ENCODE data around the gene TNFAIP8. TPM values are rescaled to one million over a fixed set of nuclear protein-coding genes. Genes with fewer than 3 reads are reported as not detected.

The TNFAIP8 gene
- total and polyA plus RNA-seq, 10 of the 15 experiments (the other 5 are each of a cell fraction or from before 2014, with no cell fraction given) = 124 to 324 (median 177) TPM

GRCh38 chr5:119383008-119383407 is 27.2 kb downstream of the TNFAIP8 start:
- ChIA-PET POLR2A (interaction anchor here (1.2 to 1.8 kb wide), 3 partner anchors 9 to 11 kb away, joined by 3 to 19 read pairs (median 5); no protein-coding TSS in a partner anchor), RAD21 (ENCODE audit: unreplicated experiment) (interaction anchor here (1.0 to 1.5 kb wide), 4 partner anchors 9 to 29 kb away, joined by 3 to 7 read pairs (median 3); no protein-coding TSS in a partner anchor), CTCF (interaction anchor here (1.0 to 1.7 kb wide), 4 partner anchors 9 to 29 kb away, joined by 3 to 10 read pairs (median 4); no protein-coding TSS in a partner anchor), SMC1A (ENCODE audit: uncharacterized antibody, unreplicated experiment) (interaction anchor here (1.1 to 4.1 kb wide), 7 partner anchors 9 to 45 kb away, joined by 3 to 22 read pairs (median 6); no protein-coding TSS in a partner anchor)
- peaks cover 11% of the 10 kb centered on the region; the same call in 1 of the 2 replicates for H4K20me1 ChIP-seq (ENCODE audit: control insufficient read depth, insufficient read depth)
- no peak for FAIRE-seq
- peak overlapping the region; percentile 13; the same call in 1 of the 2 replicates for H3K4me2 ChIP-seq (ENCODE audit: control insufficient read depth, insufficient read depth)
- no peak overlapping the region for H3K4me3 ChIP-seq
- no peak overlapping the region for H2AFZ ChIP-seq (ENCODE audit: control insufficient read depth, low read depth, low read length)
- no peak for DNase-seq (ENCODE audit: low read depth, low spot score)
- TF ChIP-seq BRCA1 (IDR thresholded peaks at IDR 0.05; ENCODE audit: low read depth, low read length) (no peak), RAD21 (IDR thresholded peaks at IDR 0.05; ENCODE audit: insufficient read depth, low read depth, low read length) (no peak), JUNB (IDR thresholded peaks at IDR 0.05) (no peak), SPI1 (IDR thresholded peaks at IDR 0.05; ENCODE audit: borderline replicate concordance, insufficient read depth, low read depth, low read length) (no peak), MYC (IDR thresholded peaks at IDR 0.05; ENCODE audit: insufficient read depth, insufficient read length, insufficient replicate concordance, low read length, severe bottlenecking) (no peak), CHD1 (IDR thresholded peaks at IDR 0.05; ENCODE audit: low read depth, low read length) (no peak), RBBP5 (conservative IDR thresholded peaks at IDR 0.05) (no peak), SIX5 (IDR thresholded peaks at IDR 0.05; ENCODE audit: low read depth, low read length, severe bottlenecking) (no peak), E2F4 (IDR thresholded peaks at IDR 0.05; ENCODE audit: low read depth, low read length) (no peak), HDAC6 (IDR thresholded peaks at IDR 0.05; ENCODE audit: unreplicated experiment) (no peak), WRNIP1 (IDR thresholded peaks at IDR 0.05; ENCODE audit: borderline replicate concordance, low read depth, low read length) (no peak), PML (IDR thresholded peaks at IDR 0.05; ENCODE audit: low read length) (no peak), TAF1 (IDR thresholded peaks at IDR 0.05; ENCODE audit: borderline replicate concordance, low read depth, low read length) (no peak), NFXL1 (IDR thresholded peaks at IDR 0.05; ENCODE audit: borderline replicate concordance) (no peak)
- TF ChIP-seq, protein P1, sequence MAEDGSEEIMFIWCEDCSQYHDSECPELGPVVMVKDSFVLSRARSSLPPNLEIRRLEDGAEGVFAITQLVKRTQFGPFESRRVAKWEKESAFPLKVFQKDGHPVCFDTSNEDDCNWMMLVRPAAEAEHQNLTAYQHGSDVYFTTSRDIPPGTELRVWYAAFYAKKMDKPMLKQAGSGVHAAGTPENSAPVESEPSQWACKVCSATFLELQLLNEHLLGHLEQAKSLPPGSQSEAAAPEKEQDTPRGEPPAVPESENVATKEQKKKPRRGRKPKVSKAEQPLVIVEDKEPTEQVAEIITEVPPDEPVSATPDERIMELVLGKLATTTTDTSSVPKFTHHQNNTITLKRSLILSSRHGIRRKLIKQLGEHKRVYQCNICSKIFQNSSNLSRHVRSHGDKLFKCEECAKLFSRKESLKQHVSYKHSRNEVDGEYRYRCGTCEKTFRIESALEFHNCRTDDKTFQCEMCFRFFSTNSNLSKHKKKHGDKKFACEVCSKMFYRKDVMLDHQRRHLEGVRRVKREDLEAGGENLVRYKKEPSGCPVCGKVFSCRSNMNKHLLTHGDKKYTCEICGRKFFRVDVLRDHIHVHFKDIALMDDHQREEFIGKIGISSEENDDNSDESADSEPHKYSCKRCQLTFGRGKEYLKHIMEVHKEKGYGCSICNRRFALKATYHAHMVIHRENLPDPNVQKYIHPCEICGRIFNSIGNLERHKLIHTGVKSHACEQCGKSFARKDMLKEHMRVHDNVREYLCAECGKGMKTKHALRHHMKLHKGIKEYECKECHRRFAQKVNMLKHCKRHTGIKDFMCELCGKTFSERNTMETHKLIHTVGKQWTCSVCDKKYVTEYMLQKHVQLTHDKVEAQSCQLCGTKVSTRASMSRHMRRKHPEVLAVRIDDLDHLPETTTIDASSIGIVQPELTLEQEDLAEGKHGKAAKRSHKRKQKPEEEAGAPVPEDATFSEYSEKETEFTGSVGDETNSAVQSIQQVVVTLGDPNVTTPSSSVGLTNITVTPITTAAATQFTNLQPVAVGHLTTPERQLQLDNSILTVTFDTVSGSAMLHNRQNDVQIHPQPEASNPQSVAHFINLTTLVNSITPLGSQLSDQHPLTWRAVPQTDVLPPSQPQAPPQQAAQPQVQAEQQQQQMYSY (CRISPR knock-in tag; IDR thresholded peaks at IDR 0.05) = no peak
- TF ChIP-seq, protein P2, sequence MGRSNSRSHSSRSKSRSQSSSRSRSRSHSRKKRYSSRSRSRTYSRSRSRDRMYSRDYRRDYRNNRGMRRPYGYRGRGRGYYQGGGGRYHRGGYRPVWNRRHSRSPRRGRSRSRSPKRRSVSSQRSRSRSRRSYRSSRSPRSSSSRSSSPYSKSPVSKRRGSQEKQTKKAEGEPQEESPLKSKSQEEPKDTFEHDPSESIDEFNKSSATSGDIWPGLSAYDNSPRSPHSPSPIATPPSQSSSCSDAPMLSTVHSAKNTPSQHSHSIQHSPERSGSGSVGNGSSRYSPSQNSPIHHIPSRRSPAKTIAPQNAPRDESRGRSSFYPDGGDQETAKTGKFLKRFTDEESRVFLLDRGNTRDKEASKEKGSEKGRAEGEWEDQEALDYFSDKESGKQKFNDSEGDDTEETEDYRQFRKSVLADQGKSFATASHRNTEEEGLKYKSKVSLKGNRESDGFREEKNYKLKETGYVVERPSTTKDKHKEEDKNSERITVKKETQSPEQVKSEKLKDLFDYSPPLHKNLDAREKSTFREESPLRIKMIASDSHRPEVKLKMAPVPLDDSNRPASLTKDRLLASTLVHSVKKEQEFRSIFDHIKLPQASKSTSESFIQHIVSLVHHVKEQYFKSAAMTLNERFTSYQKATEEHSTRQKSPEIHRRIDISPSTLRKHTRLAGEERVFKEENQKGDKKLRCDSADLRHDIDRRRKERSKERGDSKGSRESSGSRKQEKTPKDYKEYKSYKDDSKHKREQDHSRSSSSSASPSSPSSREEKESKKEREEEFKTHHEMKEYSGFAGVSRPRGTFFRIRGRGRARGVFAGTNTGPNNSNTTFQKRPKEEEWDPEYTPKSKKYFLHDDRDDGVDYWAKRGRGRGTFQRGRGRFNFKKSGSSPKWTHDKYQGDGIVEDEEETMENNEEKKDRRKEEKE (IDR thresholded peaks at IDR 0.05) = no peak
- WGBS (ENCODE audit: insufficient coverage, insufficient replicate concordance, low lambda C conversion rate, missing lambda C conversion rate) = 43% methylated on average over 1 of the region's 1 CpG
- BruUV-seq (replicated peaks) = no TSS peak
- H3K4me1 ChIP-seq (ENCODE audit: control insufficient read depth, insufficient read depth, low read length) = peaks cover 29% of the 10 kb centered on the region
- H3K27ac ChIP-seq (ENCODE audit: control insufficient read depth, insufficient read depth) = no peak overlapping the region
- H3K9ac ChIP-seq (ENCODE audit: control insufficient read depth, insufficient read depth, low read length) = no peak overlapping the region
- H3K27me3 ChIP-seq (replicated peaks in 1 of 2; ENCODE audit: control insufficient read depth in 2 of 2, insufficient read depth in 2 of 2, low read length in 1 of 2) = no peaks in the 10 kb centered on the region
- peaks cover 100% of the 10 kb centered on the region for H3K79me2 ChIP-seq (ENCODE audit: control insufficient read depth, insufficient read depth, low read length)
- peaks cover 2 to 21% of the 10 kb centered on the region in 2 experiments for H3K36me3 ChIP-seq (ENCODE audit: control insufficient read depth in 2 of 2, insufficient read depth in 2 of 2, low read length in 1 of 2)
- intact Hi-C loops (cut with micrococcal nuclease; ENCODE audit: unreplicated experiment) (no loop called here), in situ Hi-C loops (cut with MboI) (no loop called here)
- no peak for ATAC-seq
- no peaks in the 10 kb centered on the region for H3K9me3 ChIP-seq (replicated peaks; ENCODE audit: control insufficient read depth, insufficient read depth, low read length)

Measured in GM12878 (cell line).